Measurements from ENCODE around the gene ACOX1.

ACOX1 gene

GRCh38 chr17:75931062-75931461 is 47.9 kb downstream of the ACOX1 start:
- DNase-seq: no peak

GRCh38 chr17:75927286-75927922 is 51.6 kb downstream of the ACOX1 start:
- no peak for DNase-seq

- no peak for DNase-seq
Measured at GRCh38 chr17:75926456-75926855, 52.5 kb downstream of the ACOX1 start.

DNA sequence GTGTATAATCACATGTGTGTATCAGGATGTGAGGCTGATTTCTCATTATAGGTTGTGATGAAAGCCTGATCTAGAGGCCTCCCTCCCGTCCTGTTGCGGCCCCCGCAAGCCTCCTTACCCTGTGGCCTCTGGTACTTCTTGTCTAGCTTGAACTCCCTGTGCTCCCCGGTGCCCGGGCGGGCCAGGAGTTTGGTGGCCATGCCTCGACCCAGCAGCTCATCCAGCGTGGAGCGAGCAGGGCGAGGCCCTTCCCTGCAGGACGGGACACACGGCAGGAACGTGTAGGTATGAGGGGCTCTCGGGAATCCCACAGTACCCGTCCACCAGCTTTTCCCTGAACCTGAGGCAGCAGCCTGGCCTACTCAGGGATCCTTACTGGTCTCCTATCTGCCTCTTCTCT is 53.1 kb downstream of the ACOX1 start:
- DNase-seq: no peak

DNA sequence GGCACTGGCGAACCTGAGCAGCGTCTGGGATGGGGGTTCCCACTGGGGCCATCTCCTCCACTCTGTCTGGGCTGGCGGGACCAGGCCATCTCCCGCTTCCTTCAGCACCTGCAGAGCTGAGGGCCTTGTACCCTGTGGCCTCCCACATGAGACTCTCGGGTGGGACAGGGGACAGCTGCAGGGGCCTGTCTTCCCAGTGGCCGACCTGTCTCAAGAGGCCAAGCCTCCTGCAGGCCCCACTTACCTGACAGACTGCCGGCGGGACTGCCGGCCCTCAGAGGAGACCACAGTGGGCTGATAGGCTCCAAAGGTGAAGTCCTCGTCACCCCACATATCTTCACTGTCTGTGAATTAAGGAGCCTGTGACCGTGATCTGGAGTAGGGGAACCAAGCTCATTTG is 53.9 kb downstream of the ACOX1 start:
- no peak for DNase-seq

DNA sequence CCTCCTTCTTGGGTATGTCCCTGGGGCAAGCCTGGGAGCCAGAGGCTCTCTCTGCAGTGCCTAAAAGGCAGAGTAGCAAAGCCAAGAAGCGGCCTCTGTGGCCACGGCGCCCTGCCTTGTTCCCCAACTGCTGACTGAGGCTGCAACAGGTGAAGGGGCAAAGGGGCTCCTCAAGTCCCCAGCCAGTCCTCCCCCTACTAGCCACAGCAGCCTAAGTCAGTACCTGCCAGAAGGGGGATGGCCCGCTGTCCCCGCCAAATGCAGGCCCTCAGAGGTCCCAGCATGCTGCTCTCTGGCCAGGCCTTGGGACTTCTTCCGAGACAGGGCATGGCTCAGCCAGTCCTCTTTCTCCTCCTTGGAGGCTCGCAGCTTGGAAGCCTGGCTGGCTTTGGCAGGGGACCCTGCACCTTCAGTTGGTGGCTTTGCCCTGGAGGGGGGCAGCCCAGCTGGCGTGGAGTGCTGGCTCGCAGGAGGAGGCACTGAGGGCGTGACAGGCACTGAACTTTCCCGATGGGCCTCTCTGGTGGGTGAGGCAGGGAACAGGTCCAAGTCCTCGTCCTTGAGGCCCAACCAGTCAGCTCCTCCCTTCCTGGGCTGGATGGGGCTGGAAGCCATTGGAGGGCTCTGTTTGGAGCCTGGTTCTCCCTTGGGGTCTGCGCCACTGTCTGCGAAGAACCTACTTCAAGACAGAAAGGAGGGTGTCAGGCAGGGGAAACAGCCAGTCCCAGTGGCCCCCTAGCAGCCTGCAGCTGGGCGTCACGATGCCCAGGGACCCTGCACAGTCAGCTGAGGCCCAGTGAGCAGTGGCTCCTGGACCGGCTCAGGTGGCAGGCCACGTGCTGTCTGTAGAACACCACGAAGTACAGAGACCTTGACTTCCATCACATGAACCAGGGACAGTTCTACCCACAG is 55.7 kb downstream of the ACOX1 start:
- DNase-seq: no peak

DNA sequence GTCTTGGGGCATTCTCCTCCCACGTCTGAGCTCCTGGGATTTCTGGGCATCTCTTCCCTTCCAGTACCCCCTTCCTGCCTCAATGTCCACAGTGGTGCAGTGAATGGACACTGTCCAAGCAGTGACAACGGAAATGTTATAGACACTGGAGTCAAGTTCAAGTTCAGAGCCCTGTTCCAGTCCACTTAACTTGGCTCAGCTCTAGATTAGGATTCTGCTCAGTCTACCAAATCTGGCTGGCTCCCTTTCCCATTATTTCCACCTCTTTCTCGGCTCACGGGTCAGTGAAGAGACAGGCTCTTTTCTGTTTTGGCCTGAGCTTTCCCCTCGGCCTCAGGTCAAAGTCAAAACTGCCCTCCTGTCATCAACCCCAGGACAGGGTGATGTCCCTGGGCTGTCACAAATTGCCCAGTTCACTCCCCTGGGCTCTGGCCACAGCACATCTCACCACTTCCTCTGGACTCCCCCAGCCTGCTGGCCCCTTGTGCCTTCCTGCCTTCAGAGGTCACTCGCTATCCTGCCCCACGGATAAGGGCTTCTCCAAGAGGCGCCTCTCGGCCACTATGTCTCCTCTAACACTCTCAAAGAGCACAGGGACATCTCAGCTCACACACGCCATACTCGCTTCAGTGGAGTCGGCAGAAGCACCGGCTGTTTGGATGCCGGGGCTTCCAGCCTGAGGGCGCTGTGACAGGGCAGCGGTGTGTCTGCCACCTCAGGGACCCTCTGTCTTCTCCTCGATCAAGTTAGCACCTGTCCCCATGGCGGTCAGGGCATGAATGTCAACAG is 56.6 kb downstream of the ACOX1 start:
- DNase-seq: no peak

DNA sequence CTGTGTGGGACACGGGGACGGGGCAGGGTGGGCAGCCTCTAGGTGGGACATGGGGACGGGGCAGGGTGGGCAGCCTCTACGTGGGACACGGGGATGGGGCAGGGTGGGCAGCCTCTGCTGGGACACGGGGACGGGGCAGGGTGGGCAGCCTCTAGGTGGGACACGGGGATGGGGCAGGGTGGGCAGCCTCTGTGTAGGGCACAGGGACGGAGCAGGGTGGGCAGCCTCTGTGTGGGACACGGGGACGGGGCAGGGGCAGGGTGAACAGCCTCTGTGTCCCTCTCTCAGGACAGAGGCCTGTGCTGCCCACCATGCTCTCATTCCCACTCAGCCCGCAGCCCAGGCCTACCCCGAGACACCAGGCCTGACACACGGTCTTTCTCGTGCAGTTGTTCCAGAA is 57.4 kb downstream of the ACOX1 start:
- no peak for DNase-seq

GRCh38 chr17:75920045-75920560 is 58.9 kb downstream of the ACOX1 start:
- no peak for DNase-seq

DNA sequence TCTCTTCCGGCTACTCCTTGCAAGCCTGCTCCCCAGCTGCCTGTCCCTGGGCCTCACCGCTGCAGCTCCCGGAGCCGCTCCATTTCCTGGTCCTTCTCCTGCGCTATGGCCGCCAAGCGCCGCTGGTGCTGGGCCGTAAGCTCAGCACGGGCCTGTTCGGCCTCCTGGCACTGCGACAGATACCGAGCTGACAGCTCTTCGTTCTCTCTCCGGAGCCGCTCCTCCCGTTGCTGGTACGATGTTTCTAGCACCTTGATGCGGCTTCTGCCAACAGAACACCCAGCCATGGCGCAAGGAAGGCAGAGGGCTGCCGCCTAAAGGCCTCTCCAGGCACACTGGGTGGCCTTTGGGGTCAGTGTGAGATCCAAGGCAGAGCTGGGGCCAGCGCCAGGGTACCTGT is 59.4 kb downstream of the ACOX1 start:
- no peak for DNase-seq

GRCh38 chr17:75917917-75918445 is 61.0 kb downstream of the ACOX1 start:
- DNase-seq: no peak

- DNase-seq: no peak
Measured at GRCh38 chr17:75917141-75917916, 61.6 kb downstream of the ACOX1 start.

GRCh38 chr17:75915268-75915667 is 63.7 kb downstream of the ACOX1 start:
- DNase-seq: no peak

DNA sequence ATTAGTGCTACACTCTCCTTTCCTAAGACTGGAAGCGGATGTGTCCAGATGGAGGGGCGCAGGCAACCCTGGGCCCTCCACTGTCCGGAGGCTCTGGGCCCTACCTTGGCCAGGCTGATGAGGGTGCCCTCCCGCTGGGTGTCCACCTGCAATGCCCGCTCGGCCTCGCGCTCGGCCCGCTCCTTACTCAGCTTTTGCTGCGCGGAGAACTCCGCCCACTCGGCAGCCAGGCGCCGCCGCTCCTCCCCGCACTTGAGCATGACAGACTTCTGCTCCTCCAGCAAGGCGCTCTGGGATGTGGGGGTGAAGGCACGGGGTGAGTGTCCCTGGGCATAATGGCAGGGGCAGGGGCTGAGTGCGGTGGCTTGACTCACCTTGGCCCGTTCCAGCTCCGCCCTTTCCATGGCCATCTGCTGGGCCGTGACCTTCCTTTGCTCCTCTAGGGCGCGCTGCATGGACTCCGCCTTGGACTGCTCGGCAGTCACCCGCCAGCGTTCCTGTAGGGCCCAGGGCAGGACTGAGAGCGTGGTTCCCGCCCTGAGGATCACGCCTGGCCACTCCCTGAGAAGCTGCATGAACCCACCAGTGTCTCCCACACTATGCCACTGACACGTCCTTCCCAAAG is 64.2 kb downstream of the ACOX1 start:
- DNase-seq: no peak

DNA sequence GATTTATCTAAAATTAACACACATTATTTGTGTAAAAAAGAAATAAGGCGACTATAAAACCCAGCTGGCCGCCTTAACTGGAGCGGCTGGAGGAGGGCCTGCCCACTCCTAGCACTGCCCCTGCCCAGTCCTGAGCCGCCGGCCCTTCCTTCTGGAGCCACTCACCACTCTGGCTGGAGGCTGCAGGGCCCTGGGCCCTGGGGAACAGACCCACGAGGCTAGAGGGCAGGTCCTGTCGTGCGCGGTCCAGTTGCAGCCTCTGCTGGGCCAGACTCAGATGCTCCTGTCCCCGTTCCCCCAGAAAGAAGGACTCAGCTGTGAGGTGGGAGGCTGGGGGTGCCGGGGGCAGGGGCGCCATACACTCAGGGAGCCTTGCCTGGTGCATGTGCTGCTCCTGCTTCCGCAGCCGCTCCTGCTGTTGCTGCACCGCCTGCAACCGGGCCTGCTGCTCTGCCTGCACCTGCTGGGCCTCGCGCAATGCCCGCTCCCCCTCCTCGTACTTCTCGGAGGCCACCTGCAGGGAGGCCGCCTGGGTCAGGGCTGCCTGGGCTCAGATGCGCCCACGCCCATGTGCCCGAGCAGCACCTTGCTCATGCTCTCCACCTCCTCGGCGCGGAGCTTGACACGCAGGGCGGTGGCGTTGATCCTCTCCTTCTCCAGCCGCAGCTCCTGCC is 65.3 kb downstream of the ACOX1 start:
- no peak for DNase-seq

DNA sequence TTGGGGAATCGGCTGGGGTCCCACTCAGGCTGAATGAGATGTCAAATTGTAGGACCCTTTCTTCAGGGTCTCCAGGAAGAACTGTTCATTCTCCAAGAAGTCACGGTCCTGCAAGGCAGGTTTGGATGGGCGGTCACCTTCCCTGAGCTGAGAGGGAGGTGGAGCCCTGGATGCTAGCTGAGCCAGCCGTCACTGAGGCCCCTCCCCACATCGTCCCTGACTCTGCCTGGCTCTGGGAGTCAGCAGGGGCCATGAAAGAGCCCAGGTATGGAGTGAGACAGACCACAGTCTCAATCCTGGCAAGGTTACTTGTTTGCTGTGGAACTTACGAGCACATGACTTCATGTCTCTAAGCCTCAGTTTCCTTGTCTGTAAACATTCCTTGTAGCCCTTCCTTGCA is 68.3 kb downstream of the ACOX1 start:
- DNase-seq: no peak

- no peak for DNase-seq
Measured at GRCh38 chr17:75909812-75910274, 69.1 kb downstream of the ACOX1 start.

- no peak for DNase-seq
Measured at GRCh38 chr17:75909051-75909811, 69.7 kb downstream of the ACOX1 start.

- no peak for DNase-seq
Measured at GRCh38 chr17:75908201-75908600, 70.8 kb downstream of the ACOX1 start.

DNA sequence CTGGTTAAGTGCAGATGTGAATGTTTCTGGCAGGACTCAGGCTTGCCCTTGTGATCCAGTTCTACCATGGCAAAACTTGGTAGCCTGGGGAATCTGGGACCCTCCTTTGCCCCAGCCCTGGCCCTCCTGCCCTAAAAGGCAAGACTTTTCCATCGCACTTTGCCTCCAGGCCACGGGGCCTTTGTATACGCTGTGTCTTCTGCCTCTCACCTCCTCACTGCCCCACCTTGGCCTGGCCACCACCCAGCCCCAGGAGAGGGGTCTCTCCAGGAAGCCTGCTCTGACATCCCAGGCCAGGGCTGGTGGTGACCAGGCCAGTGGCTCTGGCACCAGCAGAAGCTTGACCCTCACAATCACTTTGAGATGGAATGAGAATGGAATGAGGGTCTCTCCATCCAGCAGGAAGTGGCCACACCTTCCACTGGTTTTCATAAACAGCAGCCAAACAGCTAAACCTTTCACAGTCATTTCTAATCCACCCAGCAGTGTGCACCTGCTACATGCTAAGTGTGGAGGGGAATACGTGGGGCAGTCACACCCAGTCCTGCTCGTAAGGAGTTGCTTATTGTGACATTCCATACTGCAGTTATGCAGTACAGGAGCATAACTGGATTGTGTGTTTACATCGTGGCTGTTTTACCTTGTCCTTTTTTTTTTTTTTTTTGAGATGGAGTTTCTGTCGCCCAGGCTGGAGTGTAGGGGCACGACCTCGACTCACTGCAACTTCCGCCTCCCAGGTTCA is 72.7 kb downstream of the ACOX1 start:
- no peak for DNase-seq
